ENCODE measurements around the gene APBA2.
A peak's percentile ranks its signal among the peaks of the same experiment; 100 is the strongest.

Gene APBA2

DNA sequence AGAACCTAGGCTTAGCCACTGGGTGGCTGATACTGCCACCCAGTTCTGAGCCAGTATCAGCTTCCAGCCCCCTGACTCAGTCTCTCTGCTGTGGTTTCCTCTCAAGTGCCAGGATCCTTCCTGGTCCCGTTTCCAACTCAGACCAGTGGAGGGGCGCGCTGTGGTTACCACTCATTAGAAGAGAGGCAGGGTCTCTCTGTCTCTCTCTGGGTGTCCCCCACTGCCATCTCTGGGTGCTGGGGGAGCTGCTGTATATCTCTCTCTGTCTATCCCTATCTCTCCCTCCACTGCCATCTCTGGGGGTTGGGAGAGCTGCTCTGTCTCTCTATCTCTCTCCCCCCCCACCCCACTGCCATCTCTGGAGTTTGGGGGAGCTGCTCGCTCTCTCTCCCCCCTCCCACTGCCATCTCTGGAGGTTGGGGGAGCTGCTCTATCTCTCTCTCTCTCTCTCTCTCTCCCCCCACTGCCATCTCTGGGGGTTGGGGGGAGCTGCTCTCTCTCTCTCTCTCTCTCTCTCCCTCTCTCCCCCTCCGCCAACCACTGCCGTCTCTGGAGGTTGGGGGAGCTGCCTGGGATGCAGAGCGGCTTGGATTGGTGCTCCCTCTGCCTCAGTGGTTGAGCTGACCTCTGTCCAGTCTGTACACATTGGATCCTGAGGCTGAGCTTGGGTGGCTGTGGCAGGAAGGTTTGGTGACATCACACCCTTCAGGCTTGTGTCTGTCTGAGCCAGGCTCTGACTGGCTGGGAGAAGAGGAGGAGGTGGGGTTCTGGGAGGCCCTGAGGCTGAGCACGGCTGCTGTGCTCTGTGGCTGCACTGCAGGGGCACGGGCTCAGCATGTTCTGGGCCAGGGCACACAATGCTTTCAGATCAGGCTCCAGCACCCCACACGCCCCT, 98.9 kb downstream of the APBA2 start:
- no peak overlapping the region for H3K14ac ChIP-seq (ENCODE audit: low read length)
- no peak overlapping the region for H3K23ac ChIP-seq (ENCODE audit: low read depth, low read length, poor library complexity)
- H3K4ac ChIP-seq (ENCODE audit: low read length), result no peak overlapping the region
- peak overlapping the region; percentile 9 for H3K18ac ChIP-seq (ENCODE audit: low read length)
- H3K4me1 ChIP-seq (ENCODE audit: control insufficient read depth in 2 of 2, insufficient read depth in 1 of 2, low read depth in 1 of 2, low read length in 2 of 2), result peaks cover 18 to 22% of the 10 kb centered on the region in 2 donors
- no peak overlapping the region for H2AFZ ChIP-seq (ENCODE audit: low read length)
- peaks cover 0 to 2% of the 10 kb centered on the region in 2 donors for H3K36me3 ChIP-seq (replicated peaks in 1 of 2; ENCODE audit: control insufficient read depth in 2 of 2, insufficient read depth in 2 of 2, low read length in 2 of 2)
- no peak overlapping the region for H2BK12ac ChIP-seq (ENCODE audit: low read length)
- H2BK5ac ChIP-seq (ENCODE audit: low read length), result no peak overlapping the region
- no peak overlapping the region for H4K91ac ChIP-seq (ENCODE audit: low read depth, low read length, poor library complexity)
- no peak overlapping the region for H2BK15ac ChIP-seq (ENCODE audit: low read length)
- no peaks in the 10 kb centered on the region for H3K79me1 ChIP-seq (ENCODE audit: low read depth, low read length)
- H3K4me3 ChIP-seq (ENCODE audit: low read length in 2 of 2), result peak overlapping the region in 1 of 2 donors; percentile 21
- no CpG with 5 or more reads among the region's 10 CpGs for WGBS, 2 donors (ENCODE audit: extremely low coverage in 2 of 2, insufficient read length in 2 of 2, insufficient replicate concordance in 1 of 2)
- peaks cover 0 to 2% of the 10 kb centered on the region in 2 donors for H3K9me3 ChIP-seq (replicated peaks in 1 of 2; ENCODE audit: control insufficient read depth in 2 of 2, insufficient read depth in 1 of 2, low read depth in 1 of 2, low read length in 2 of 2)
- no peak overlapping the region for H4K8ac ChIP-seq (ENCODE audit: low read depth, low read length)
- peak overlapping the region; percentile 22 for H2BK120ac ChIP-seq (ENCODE audit: low read depth, low read length)
- H3K27ac ChIP-seq (replicated peaks; ENCODE audit: low read length), result peak overlapping the region; percentile 47
- H3K27me3 ChIP-seq (ENCODE audit: control insufficient read depth in 3 of 3, insufficient read depth in 3 of 3, low read depth in 1 of 3, low read length in 3 of 3), result no peaks in the 10 kb centered on the region
- no peak overlapping the region for H3K4me2 ChIP-seq (ENCODE audit: insufficient read depth, low read length, poor library complexity, severe bottlenecking)
- peak overlapping the region; percentile 17 for H2AK5ac ChIP-seq (ENCODE audit: low read depth, low read length)
- H3K9ac ChIP-seq (ENCODE audit: low read depth, low read length, poor library complexity), result peak overlapping the region; percentile 18
- peak; percentile 50 for DNase-seq (ENCODE audit: low spot score)

DNA sequence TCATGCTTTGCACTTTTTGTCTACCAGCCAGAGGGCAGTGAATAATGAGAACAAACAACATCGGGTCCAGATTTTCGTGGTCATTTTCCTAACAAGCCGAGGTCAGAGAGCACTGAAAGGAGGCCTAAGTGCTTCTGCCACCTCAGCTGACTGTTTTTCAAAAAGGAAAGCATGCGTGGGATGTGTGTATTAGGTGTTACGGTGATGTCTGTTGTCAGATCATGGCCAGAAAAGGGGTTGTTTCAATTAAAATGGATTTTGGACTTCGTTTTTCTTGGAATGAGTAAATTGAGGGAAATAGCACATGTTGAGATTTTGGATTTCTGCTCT, 99.5 kb downstream of the APBA2 start:
- Histone ChIP-seq H3K14ac (ENCODE audit: low read length) (no peak overlapping the region), H4K91ac (ENCODE audit: low read depth, low read length, poor library complexity) (no peak overlapping the region), H3K18ac (ENCODE audit: low read length) (no peak overlapping the region), H2AFZ (ENCODE audit: low read length) (no peak overlapping the region), H3K9me3 (replicated peaks in 1 of 2; ENCODE audit: control insufficient read depth in 2 of 2, insufficient read depth in 1 of 2, low read depth in 1 of 2, low read length in 2 of 2) (peaks cover 0 to 2% of the 10 kb centered on the region in 2 donors), H2BK5ac (ENCODE audit: low read length) (no peak overlapping the region), H2BK15ac (ENCODE audit: low read length) (no peak overlapping the region), H3K4me1 (ENCODE audit: control insufficient read depth in 2 of 2, insufficient read depth in 1 of 2, low read depth in 1 of 2, low read length in 2 of 2) (peaks cover 19 to 21% of the 10 kb centered on the region in 2 donors), H3K27me3 (ENCODE audit: control insufficient read depth in 3 of 3, insufficient read depth in 3 of 3, low read depth in 1 of 3, low read length in 3 of 3) (no peaks in the 10 kb centered on the region), H3K79me1 (ENCODE audit: low read depth, low read length) (no peaks in the 10 kb centered on the region), H3K36me3 (replicated peaks in 1 of 2; ENCODE audit: control insufficient read depth in 2 of 2, insufficient read depth in 2 of 2, low read length in 2 of 2) (peaks cover 0 to 2% of the 10 kb centered on the region in 2 donors), H3K27ac (replicated peaks; ENCODE audit: low read length) (peak overlapping the region; percentile 47), H3K4me3 (ENCODE audit: low read length in 2 of 2) (peak overlapping the region in 1 of 2 donors; percentile 21), H3K4ac (ENCODE audit: low read length) (no peak overlapping the region), H3K9ac (ENCODE audit: low read depth, low read length, poor library complexity) (no peak overlapping the region), H2BK12ac (ENCODE audit: low read length) (no peak overlapping the region), H2AK5ac (ENCODE audit: low read depth, low read length) (no peak overlapping the region), H3K4me2 (ENCODE audit: insufficient read depth, low read length, poor library complexity, severe bottlenecking) (no peak overlapping the region), H3K23ac (ENCODE audit: low read depth, low read length, poor library complexity) (no peak overlapping the region), H2BK120ac (ENCODE audit: low read depth, low read length) (no peak overlapping the region), H4K8ac (ENCODE audit: low read depth, low read length) (no peak overlapping the region)
- DNase-seq (ENCODE audit: low spot score), result no peak
- no CpG with 5 or more reads among the region's 6 CpGs for WGBS, 2 donors (ENCODE audit: extremely low coverage in 2 of 2, insufficient read length in 2 of 2, insufficient replicate concordance in 1 of 2)

DNA sequence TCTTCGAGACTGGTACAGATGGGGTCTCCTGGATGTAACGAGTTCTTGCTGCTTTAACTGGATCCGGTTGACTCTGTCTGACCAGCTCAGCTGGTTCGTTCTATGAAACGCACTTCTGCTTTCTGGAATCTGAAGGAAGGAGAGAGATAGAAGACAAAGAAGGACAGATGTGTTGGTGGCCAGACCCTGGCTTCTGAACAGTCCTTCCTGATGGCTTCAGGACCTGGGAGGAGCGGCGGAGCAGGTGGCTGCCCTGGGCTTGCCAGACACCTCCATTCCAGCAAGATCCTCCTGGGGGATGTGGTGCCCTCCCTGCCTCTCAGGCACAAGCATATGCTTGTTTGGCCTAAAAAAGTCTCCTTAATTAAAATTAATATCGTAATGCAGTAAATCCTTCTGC, 99.9 kb downstream of the APBA2 start:
- Histone ChIP-seq H2AFZ (ENCODE audit: low read length) (no peak overlapping the region), H2BK5ac (ENCODE audit: low read length) (no peak overlapping the region), H2AK5ac (ENCODE audit: low read depth, low read length) (no peak overlapping the region), H3K27me3 (ENCODE audit: control insufficient read depth in 3 of 3, insufficient read depth in 3 of 3, low read depth in 1 of 3, low read length in 3 of 3) (no peaks in the 10 kb centered on the region), H3K9me3 (replicated peaks in 1 of 2; ENCODE audit: control insufficient read depth in 2 of 2, insufficient read depth in 1 of 2, low read depth in 1 of 2, low read length in 2 of 2) (peaks cover 0 to 2% of the 10 kb centered on the region in 2 donors), H2BK12ac (ENCODE audit: low read length) (no peak overlapping the region), H3K23ac (ENCODE audit: low read depth, low read length, poor library complexity) (no peak overlapping the region), H4K8ac (ENCODE audit: low read depth, low read length) (no peak overlapping the region), H3K4ac (ENCODE audit: low read length) (no peak overlapping the region), H3K27ac (replicated peaks; ENCODE audit: low read length) (no peak overlapping the region), H3K18ac (ENCODE audit: low read length) (peak overlapping the region; percentile 23), H2BK120ac (ENCODE audit: low read depth, low read length) (no peak overlapping the region), H4K91ac (ENCODE audit: low read depth, low read length, poor library complexity) (no peak overlapping the region), H3K4me1 (ENCODE audit: control insufficient read depth in 2 of 2, insufficient read depth in 1 of 2, low read depth in 1 of 2, low read length in 2 of 2) (peaks cover 19 to 21% of the 10 kb centered on the region in 2 donors), H3K9ac (ENCODE audit: low read depth, low read length, poor library complexity) (no peak overlapping the region), H3K4me2 (ENCODE audit: insufficient read depth, low read length, poor library complexity, severe bottlenecking) (no peak overlapping the region), H2BK15ac (ENCODE audit: low read length) (no peak overlapping the region), H3K36me3 (replicated peaks in 1 of 2; ENCODE audit: control insufficient read depth in 2 of 2, insufficient read depth in 2 of 2, low read length in 2 of 2) (peaks cover 0 to 2% of the 10 kb centered on the region in 2 donors), H3K4me3 (ENCODE audit: low read length in 2 of 2) (no peak overlapping the region), H3K14ac (ENCODE audit: low read length) (no peak overlapping the region), H3K79me1 (ENCODE audit: low read depth, low read length) (no peaks in the 10 kb centered on the region)
- no peak for DNase-seq (ENCODE audit: low spot score)
- no CpG with 5 or more reads among the region's 8 CpGs for WGBS, 2 donors (ENCODE audit: extremely low coverage in 2 of 2, insufficient read length in 2 of 2, insufficient replicate concordance in 1 of 2)

DNA sequence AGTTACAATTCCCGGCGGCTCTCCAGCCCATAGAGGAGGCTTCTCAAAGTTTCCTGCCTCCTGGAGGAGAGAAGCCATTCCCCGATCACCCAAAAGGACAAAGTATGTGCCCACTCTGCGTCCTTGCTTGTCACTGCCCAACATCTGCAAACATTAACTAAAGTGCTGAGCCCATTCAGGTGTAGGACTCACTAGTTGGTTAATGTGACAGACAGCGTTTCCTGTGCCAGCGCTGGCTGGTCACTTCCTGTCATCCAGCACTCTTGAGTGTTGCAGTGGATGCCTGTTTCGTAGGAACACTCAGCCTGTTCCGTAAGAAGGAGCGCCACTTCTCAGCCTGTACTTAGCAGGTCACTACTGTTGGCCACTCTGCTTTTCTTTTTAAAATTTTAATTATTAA, 100.3 kb downstream of the APBA2 start:
- no peak overlapping the region for H2BK15ac ChIP-seq (ENCODE audit: low read length)
- no peak overlapping the region for H3K27ac ChIP-seq (replicated peaks; ENCODE audit: low read length)
- no peak overlapping the region for H3K9ac ChIP-seq (ENCODE audit: low read depth, low read length, poor library complexity)
- no peak overlapping the region for H2AK5ac ChIP-seq (ENCODE audit: low read depth, low read length)
- H3K36me3 ChIP-seq (replicated peaks in 1 of 2; ENCODE audit: control insufficient read depth in 2 of 2, insufficient read depth in 2 of 2, low read length in 2 of 2), result peaks cover 0 to 2% of the 10 kb centered on the region in 2 donors
- no peak overlapping the region for H3K14ac ChIP-seq (ENCODE audit: low read length)
- H3K4me3 ChIP-seq (ENCODE audit: low read length in 2 of 2), result no peak overlapping the region
- no peak for DNase-seq (ENCODE audit: low spot score)
- H4K8ac ChIP-seq (ENCODE audit: low read depth, low read length), result no peak overlapping the region
- H3K23ac ChIP-seq (ENCODE audit: low read depth, low read length, poor library complexity), result no peak overlapping the region
- WGBS, 2 donors (ENCODE audit: extremely low coverage in 2 of 2, insufficient read length in 2 of 2, insufficient replicate concordance in 1 of 2), result no CpG with 5 or more reads among the region's 9 CpGs
- H3K4me1 ChIP-seq (ENCODE audit: control insufficient read depth in 2 of 2, insufficient read depth in 1 of 2, low read depth in 1 of 2, low read length in 2 of 2), result peaks cover 19 to 21% of the 10 kb centered on the region in 2 donors
- H3K4me2 ChIP-seq (ENCODE audit: insufficient read depth, low read length, poor library complexity, severe bottlenecking), result no peak overlapping the region
- H4K91ac ChIP-seq (ENCODE audit: low read depth, low read length, poor library complexity), result no peak overlapping the region
- H3K4ac ChIP-seq (ENCODE audit: low read length), result no peak overlapping the region
- peaks cover 0 to 2% of the 10 kb centered on the region in 2 donors for H3K9me3 ChIP-seq (replicated peaks in 1 of 2; ENCODE audit: control insufficient read depth in 2 of 2, insufficient read depth in 1 of 2, low read depth in 1 of 2, low read length in 2 of 2)
- H2BK5ac ChIP-seq (ENCODE audit: low read length), result no peak overlapping the region
- H3K18ac ChIP-seq (ENCODE audit: low read length), result no peak overlapping the region
- no peak overlapping the region for H2BK12ac ChIP-seq (ENCODE audit: low read length)
- H3K79me1 ChIP-seq (ENCODE audit: low read depth, low read length), result no peaks in the 10 kb centered on the region
- no peaks in the 10 kb centered on the region for H3K27me3 ChIP-seq (ENCODE audit: control insufficient read depth in 3 of 3, insufficient read depth in 3 of 3, low read depth in 1 of 3, low read length in 3 of 3)
- H2AFZ ChIP-seq (ENCODE audit: low read length), result no peak overlapping the region
- no peak overlapping the region for H2BK120ac ChIP-seq (ENCODE audit: low read depth, low read length)
